Lower lobe of right lung (tissue), 2 donors: ENCODE data around the gene CNTN3. TPM values are rescaled to one million over a fixed set of nuclear protein-coding genes. Genes with fewer than 3 reads are reported as not detected.

Experiments
- ATAC-seq, 2 donors: fragments of 200-7000 bp; cut with Tn5 transposase; one replicate each; pipeline ENCODE4 v1.9.1; 2020 to 2022; ENCODE audit warnings: mild to moderate bottlenecking in 2 of 2, moderate library complexity in 2 of 2
- DNase-seq: peaks from one replicate; pipeline ENCODE4 v3.0.0-alpha.2; 2020
- H3K27ac ChIP-seq: fragments of 200-600 bp; one replicate; pipeline ENCODE4 v1.8.0; 2022
- H3K27me3 ChIP-seq: fragments of 200-600 bp; one replicate; pipeline ENCODE4 v1.8.0; 2022; ENCODE audit warnings: low read depth
- H3K36me3 ChIP-seq: fragments of 200-600 bp; one replicate; pipeline ENCODE4 v1.8.0; 2022; ENCODE audit warnings: mild to moderate bottlenecking
- H3K4me1 ChIP-seq: fragments of 200-600 bp; one replicate; pipeline ENCODE4 v1.8.0; 2022
- H3K4me3 ChIP-seq: fragments of 200-600 bp; one replicate; pipeline ENCODE4 v1.8.0; 2022; ENCODE audit warnings: mild to moderate bottlenecking
- H3K9me3 ChIP-seq: fragments of 200-600 bp; one replicate; pipeline ENCODE4 v1.8.0; 2022
- CTCF ChIP-seq: fragments of 200-600 bp; IDR thresholded peaks from one replicate; pipeline ENCODE4 v1.8.0; 2022; ENCODE audit warnings: antibody characterized with exemption, mild to moderate bottlenecking
- intact Hi-C: fragments of 100-400 bp; cut with DNase I; formaldehyde crosslinking; loops from one replicate; pipeline ENCODE4 v1.11.0; 2022
- total RNA-seq: library from RNA; stranded (reverse); fragmentation: NEBNext Ultra II Directional; extraction: Animal tissue kit (Norgen Biotek cat#: 25700); gene quantifications from one replicate; pipeline ENCODE4 v1.2.1, GENCODE V29; 2021
- donor health status: DM: no; HTN: yes; CAD: no; lungs with severe emphysema.

CNTN3 gene
- total RNA-seq, 1 donor from 2014 or later, result 1.9 TPM

DNA sequence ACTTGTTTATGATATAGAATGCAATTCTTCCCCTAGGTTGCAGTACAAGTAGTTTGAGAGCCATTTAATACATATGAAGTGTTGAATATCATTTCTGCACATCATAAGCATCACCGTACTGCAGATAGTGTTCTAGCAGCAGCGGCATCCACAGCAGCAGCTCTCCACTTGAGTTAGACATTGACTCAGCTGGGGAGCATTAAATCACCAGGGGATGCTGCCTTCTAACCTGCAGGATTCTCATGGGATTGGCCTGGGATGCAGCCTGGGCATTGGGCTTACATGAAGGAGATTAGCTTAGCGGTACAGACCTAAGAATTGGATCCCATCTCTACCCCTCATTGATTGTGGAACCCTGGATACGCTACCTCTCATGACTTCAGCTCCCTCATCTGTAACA lies 43.3 kb downstream of the CNTN3 start:
- no peak for ATAC-seq
- H3K4me3 ChIP-seq, result no peak overlapping the region
- no peak for TF ChIP-seq CTCF
- intact Hi-C loops, result no loop called here
- H3K27ac ChIP-seq, result no peak overlapping the region
- H3K9me3 ChIP-seq, result no peaks in the 10 kb centered on the region
- no peak for DNase-seq
- no peaks in the 10 kb centered on the region for H3K36me3 ChIP-seq
- H3K27me3 ChIP-seq, result no peaks in the 10 kb centered on the region
- H3K4me1 ChIP-seq, result no peaks in the 10 kb centered on the region
